Measurements from ENCODE around the gene SORCS2. TPM values are rescaled to one million over a fixed set of nuclear protein-coding genes. Genes with fewer than 3 reads are reported as not detected.

Gene SORCS2
- total and polyA plus RNA-seq, 2 donors (not counting 1 experiment from before 2014, with no cell fraction given), result not detected

GRCh38 chr4:7626531-7626930 is 434.2 kb downstream of the SORCS2 start:
- Histone ChIP-seq H3K27ac (ENCODE audit: low read length in 2 of 2) (no peak overlapping the region), H3K4me1 (ENCODE audit: control insufficient read depth in 2 of 2, insufficient read depth in 2 of 2, low read length in 2 of 2) (no peaks in the 10 kb centered on the region), H3K9ac (ENCODE audit: low read length) (no peak overlapping the region), H3K9me3 (ENCODE audit: control extremely low read depth in 1 of 3, control insufficient read depth in 2 of 3, insufficient read depth in 1 of 3, low read length in 2 of 3) (peaks cover 0 to 22% (median 0%) of the 10 kb centered on the region in 3 donors), H4K20me1 (ENCODE audit: control insufficient read depth, insufficient read depth, low read length, poor library complexity, severe bottlenecking) (no peaks in the 10 kb centered on the region), H3K36me3 (replicated peaks in 1 of 2; ENCODE audit: control extremely low read depth in 1 of 2, control insufficient read depth in 1 of 2, extremely low read depth in 1 of 2, insufficient read depth in 2 of 2, low read length in 1 of 2) (no peaks in the 10 kb centered on the region), H3K27me3 (replicated peaks in 1 of 4; ENCODE audit: control extremely low read depth in 1 of 4, control insufficient read depth in 3 of 4, insufficient read depth in 4 of 4, low read length in 3 of 4) (no peaks in the 10 kb centered on the region), H3K79me2 (ENCODE audit: control insufficient read depth, insufficient read depth, low read length) (no peaks in the 10 kb centered on the region), H3K4me2 (replicated peaks; ENCODE audit: low read depth, low read length, poor library complexity, severe bottlenecking) (no peak overlapping the region), H2AFZ (ENCODE audit: insufficient read depth, low read depth, low read length, poor library complexity, severe bottlenecking) (no peak overlapping the region), H3K4me3 (ENCODE audit: control extremely low read depth in 1 of 5, extremely low read depth in 1 of 5, insufficient read depth in 1 of 5, low read depth in 2 of 5, low read length in 4 of 5) (no peak overlapping the region)
- CTCF ChIA-PET, result no interaction called here
- POLR2A ChIA-PET, result no interaction called here
- TF ChIP-seq EZH2 (IDR thresholded peaks at IDR 0.05; ENCODE audit: borderline replicate concordance, insufficient read depth, low read depth, low read length, poor library complexity, severe bottlenecking) (no peak), CTCF (IDR thresholded peaks at IDR 0.05) (no peak)
- Mint-ChIP-seq H3K4me1 (no peaks in the 10 kb centered on the region), H3K27me3 (peaks cover 2% of the 10 kb centered on the region), H3K9me3 (ENCODE audit: insufficient read depth) (peaks cover 4% of the 10 kb centered on the region), H3K4me3 (no peak overlapping the region), H3K27ac (no peak overlapping the region)
- no peak for DNase-seq
- ATAC-seq (ENCODE audit: low read depth), result no peak
- WGBS (ENCODE audit: insufficient coverage), result 80% methylated on average over 1 of the region's 7 CpGs
- intact Hi-C loops (cut with micrococcal nuclease), result no loop called here

- H3K27me3 ChIP-seq (replicated peaks in 1 of 4; ENCODE audit: control extremely low read depth in 1 of 4, control insufficient read depth in 3 of 4, insufficient read depth in 4 of 4, low read length in 3 of 4), result no peaks in the 10 kb centered on the region
- Mint-ChIP-seq H3K4me3 (no peak overlapping the region), H3K9me3 (ENCODE audit: insufficient read depth) (peaks cover 4% of the 10 kb centered on the region), H3K27me3 (peaks cover 2% of the 10 kb centered on the region), H3K27ac (no peak overlapping the region), H3K4me1 (no peaks in the 10 kb centered on the region)
- no peak overlapping the region for H3K4me3 ChIP-seq (ENCODE audit: control extremely low read depth in 1 of 5, extremely low read depth in 1 of 5, insufficient read depth in 1 of 5, low read depth in 2 of 5, low read length in 4 of 5)
- no peak overlapping the region for H3K27ac ChIP-seq (ENCODE audit: low read length in 2 of 2)
- no peak overlapping the region for H2AFZ ChIP-seq (ENCODE audit: insufficient read depth, low read depth, low read length, poor library complexity, severe bottlenecking)
- no peak overlapping the region for H3K4me2 ChIP-seq (replicated peaks; ENCODE audit: low read depth, low read length, poor library complexity, severe bottlenecking)
- no peak overlapping the region for H3K9ac ChIP-seq (ENCODE audit: low read length)
- ChIA-PET POLR2A (no interaction called here), CTCF (no interaction called here)
- no peak for TF ChIP-seq EZH2 (IDR thresholded peaks at IDR 0.05; ENCODE audit: borderline replicate concordance, insufficient read depth, low read depth, low read length, poor library complexity, severe bottlenecking)
- TF ChIP-seq CTCF (IDR thresholded peaks at IDR 0.05), result no peak
- H3K9me3 ChIP-seq (ENCODE audit: control extremely low read depth in 1 of 3, control insufficient read depth in 2 of 3, insufficient read depth in 1 of 3, low read length in 2 of 3), result peaks cover 0 to 22% (median 0%) of the 10 kb centered on the region in 3 donors
- H3K4me1 ChIP-seq (ENCODE audit: control insufficient read depth in 2 of 2, insufficient read depth in 2 of 2, low read length in 2 of 2), result no peaks in the 10 kb centered on the region
- intact Hi-C loops (cut with micrococcal nuclease), result no loop called here
- no peaks in the 10 kb centered on the region for H3K79me2 ChIP-seq (ENCODE audit: control insufficient read depth, insufficient read depth, low read length)
- DNase-seq (no peak), ATAC-seq (ENCODE audit: low read depth) (no peak)
- H3K36me3 ChIP-seq (replicated peaks in 1 of 2; ENCODE audit: control extremely low read depth in 1 of 2, control insufficient read depth in 1 of 2, extremely low read depth in 1 of 2, insufficient read depth in 2 of 2, low read length in 1 of 2), result no peaks in the 10 kb centered on the region
- no peaks in the 10 kb centered on the region for H4K20me1 ChIP-seq (ENCODE audit: control insufficient read depth, insufficient read depth, low read length, poor library complexity, severe bottlenecking)
- 86% methylated on average over 15 of the region's 18 CpGs for WGBS (ENCODE audit: insufficient coverage)
These were observed 435.2 kb downstream of the SORCS2 start for GRCh38 chr4:7627251-7628250.
